Nucleus accumbens (tissue), 56 donors: Measurements from ENCODE around the gene RNU6-7.

ENCODE experiments used
- DNase-seq, 56 donors: peaks; one replicate each; lab custom pipeline; 2025; lab: John Stamatoyannopoulos, UW

The RNU6-7 gene

DNA sequence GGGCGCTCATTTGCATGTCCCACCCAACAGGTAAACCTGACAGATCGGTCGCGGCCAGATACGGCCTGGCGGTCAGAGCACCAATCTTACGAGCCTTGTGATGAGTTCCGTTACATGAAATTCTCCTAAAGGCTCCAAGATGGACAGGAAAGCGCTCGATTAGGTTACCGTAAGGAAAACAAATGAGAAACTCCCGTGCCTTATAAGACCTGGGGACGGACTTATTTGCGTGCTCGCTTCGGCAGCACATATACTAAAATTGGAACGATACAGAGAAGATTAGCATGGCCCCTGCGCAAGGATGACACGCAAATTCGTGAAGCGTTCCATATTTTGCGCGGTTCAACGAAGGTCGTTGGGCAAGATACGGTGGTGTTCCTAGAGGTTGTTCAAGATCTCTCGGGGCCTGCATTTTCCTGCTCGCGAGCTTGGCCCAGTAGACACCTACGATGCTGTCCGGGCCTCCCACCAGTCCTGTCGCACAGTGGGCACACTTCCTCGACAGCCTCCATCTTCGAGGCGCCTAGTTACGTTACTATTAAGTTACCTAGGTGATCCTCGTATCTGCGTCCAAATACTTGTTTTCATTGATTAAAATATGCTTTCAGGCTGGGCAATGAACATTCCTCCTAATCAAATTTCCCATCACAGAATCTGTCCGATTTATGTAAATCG lies at the start of gene RNU6-7:
Gene RNU6-7, plus strand, starts transcription at position 230 of the 675 bp plus-strand sequence.
- DNase-seq: peak in 35 of 56 donors; percentile 6 to 87 (median 50)

- DNase-seq: no peak
Observed at GRCh38 chr14:32166029-32166428, 35.8 kb upstream of the RNU6-7 start.

- DNase-seq: no peak
Observed at GRCh38 chr14:32166924-32167323, 34.9 kb upstream of the RNU6-7 start.

- DNase-seq: peak in 8 of 56 donors; percentile 1 to 14 (median 5)
Observed at GRCh38 chr14:32167907-32168306, 33.9 kb upstream of the RNU6-7 start.

GRCh38 chr14:32169191-32169590 lies 32.7 kb upstream of the RNU6-7 start:
- DNase-seq: no peak

- DNase-seq: no peak
Observed at GRCh38 chr14:32171469-32171868, 30.4 kb upstream of the RNU6-7 start.

DNA sequence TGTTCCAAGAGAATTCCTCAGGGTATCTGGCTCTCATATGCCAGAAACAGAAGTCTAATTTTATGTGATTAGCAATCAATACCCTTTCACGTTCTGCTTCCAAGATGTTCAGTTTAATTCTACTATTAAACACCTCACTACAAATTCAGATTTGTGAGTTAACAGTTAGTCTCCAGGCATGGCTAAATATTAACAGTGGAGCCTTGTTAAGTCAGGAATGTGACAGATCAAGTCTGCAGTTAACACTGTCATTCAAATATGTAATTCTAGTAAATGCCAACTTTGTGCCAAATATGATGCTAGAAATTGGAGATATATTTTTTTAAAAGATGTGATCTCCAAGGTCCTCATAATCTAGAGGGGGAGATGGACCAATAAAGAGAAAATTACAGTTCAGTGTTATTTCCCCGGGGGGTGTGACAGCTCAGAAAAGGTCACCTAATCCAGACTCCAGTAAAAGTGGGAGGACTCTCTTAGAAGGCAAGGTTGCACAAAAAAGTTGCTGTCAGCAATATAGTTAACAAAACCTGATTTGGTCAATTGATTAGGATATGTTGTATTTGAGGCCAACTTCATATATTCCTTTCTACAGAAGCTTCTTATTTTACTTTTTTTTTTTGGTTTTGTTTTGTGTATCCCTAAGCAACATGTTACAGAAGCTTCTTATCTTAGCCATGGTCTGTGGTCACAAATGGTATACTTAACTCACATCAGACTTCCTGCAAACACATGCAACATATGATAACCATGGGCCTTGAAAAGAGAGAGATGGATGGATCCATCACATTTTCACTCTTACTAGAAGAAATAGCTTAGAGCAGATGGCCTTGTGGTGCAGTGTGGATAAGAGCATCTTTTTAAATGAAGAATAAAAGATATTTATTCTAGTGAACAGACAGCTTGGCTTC lies 18.4 kb upstream of the RNU6-7 start:
- no peak for DNase-seq

- DNase-seq: no peak
Observed at GRCh38 chr14:32185097-32185496, 16.7 kb upstream of the RNU6-7 start.

GRCh38 chr14:32186248-32186647 lies 15.6 kb upstream of the RNU6-7 start:
- no peak for DNase-seq

- no peak for DNase-seq
Observed at GRCh38 chr14:32189811-32190210, 12.0 kb upstream of the RNU6-7 start.

DNA sequence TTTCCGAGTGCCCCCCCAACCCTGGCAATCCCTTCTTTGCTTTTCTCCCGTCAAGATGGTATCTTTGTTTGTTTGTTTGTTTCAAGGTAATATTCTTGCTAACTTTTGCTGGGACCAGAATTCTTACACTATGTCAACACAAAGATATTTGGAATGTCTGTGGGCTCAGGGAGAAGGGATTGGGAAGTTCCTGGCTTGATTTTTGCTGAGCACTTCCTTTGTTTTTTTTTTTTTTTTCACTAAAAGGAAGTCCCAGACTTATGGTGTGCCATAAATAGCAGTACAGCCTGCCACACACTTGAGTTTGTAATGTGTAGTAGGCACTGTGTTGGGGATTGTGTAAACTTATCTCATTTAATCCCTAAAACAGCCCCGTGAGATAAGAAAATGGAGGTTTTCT lies 11.2 kb upstream of the RNU6-7 start:
- DNase-seq: no peak

GRCh38 chr14:32192712-32193373 lies 9.0 kb upstream of the RNU6-7 start:
- DNase-seq: no peak

DNA sequence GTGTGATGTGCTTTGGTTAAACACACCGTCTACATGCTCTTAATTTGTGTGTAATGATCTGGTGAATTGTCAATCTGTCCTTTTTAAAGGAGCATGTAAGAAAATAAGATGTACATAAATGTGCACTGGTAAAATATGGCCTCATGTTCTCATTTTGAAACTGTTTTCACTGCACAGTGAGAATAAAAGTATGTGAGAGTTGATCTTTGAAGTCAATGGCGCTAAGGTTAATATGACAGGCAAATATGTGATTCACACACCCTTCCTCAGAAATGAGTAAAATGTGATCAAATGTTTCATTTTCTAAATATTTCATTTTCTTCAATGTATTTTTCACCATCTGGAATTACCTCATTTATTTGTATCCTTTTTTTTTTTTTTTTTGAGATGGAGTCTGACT lies 8.3 kb upstream of the RNU6-7 start:
- no peak for DNase-seq

DNA sequence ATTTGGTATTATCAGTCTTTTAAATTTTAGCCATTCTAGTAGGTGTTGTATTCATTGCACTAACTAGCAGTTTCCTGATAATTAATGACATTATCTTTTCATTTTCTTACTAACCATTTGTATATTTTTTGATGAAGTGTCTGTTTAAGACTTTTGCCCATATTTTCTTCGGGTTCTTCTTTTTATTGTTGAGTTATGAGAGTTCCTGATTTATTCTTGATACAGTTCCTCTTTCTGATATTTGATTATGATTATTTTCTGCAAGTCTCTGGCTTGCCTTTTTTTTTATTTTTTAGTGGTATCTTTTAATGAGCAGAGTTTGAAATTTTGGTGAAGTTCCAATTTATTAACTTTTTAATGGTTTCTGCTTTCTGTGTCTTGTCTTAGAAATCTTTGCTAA lies 6.2 kb upstream of the RNU6-7 start:
- no peak for DNase-seq

- no peak for DNase-seq
Observed at GRCh38 chr14:32197919-32198318, 3.9 kb upstream of the RNU6-7 start.

- DNase-seq: no peak
Observed at GRCh38 chr14:32200368-32201192, 1.3 kb upstream of the RNU6-7 start.

- peak in 54 of 56 donors; percentile 8 to 87 (median 69) for DNase-seq
Observed at GRCh38 chr14:32201193-32201815, 541 bp upstream of the RNU6-7 start.

DNA sequence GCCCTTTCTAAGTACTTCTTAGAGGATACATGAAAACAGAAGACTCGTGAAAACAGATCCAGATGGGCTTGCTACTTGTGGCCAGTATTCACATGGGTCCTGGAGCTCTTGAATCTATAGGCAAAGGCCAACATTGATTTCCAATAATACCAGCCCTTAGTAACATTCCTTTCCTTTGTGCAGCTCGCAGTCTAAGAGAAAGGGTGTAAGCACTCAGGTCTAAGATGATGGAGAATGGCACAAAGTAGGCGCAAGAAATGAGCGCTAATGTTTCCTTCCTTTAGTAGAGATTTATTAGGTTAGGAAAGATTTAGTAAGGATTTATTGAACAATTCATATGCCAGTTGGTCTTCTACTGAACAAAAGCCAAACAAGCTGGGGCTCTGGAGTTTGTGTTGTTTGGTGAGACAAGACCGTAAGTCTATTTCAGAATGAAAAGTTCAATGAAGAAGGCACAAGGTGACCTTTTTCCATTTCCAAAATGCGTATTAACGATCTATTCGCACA lies 699 bp downstream of the RNU6-7 start:
- DNase-seq: peak in 10 of 56 donors; percentile 6 to 43 (median 28)
